Measurements from ENCODE around the gene CD226.

CD226 gene

DNA sequence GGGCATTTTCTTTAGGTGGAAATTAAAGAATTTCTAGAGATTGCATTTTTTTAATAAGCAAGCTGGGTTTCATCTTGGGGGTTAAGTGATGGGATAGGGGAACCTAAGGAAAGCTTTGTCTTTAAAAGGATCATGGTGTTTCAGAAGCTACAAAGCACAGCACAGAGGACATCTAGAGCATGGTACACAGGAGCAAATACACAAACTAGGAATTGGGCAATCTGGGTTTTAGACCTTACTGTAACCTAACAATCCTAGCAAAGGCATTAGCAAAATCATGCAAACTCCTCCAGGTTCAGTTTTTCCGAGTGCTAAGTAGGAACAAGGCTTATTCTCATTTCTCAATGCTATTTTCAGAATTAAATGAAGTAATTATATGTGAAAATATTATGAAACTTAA is 134.1 kb downstream of the CD226 start:
- H3K9ac ChIP-seq, result no peak overlapping the region
- H3K36me3 ChIP-seq (ENCODE audit: insufficient read depth), result no peaks in the 10 kb centered on the region
- H3K27ac ChIP-seq, result no peak overlapping the region
- no peaks in the 10 kb centered on the region for H3K4me1 ChIP-seq (ENCODE audit: low read depth, poor library complexity, severe bottlenecking)
- no peaks in the 10 kb centered on the region for H3K27me3 ChIP-seq (ENCODE audit: insufficient read depth, low read depth)
- no peaks in the 10 kb centered on the region for H4K20me1 ChIP-seq (ENCODE audit: insufficient read depth)
- H3K79me2 ChIP-seq (ENCODE audit: insufficient read depth, low read depth), result no peaks in the 10 kb centered on the region
- H2AFZ ChIP-seq (ENCODE audit: low read depth), result no peak overlapping the region
- TF ChIP-seq, protein P1, sequence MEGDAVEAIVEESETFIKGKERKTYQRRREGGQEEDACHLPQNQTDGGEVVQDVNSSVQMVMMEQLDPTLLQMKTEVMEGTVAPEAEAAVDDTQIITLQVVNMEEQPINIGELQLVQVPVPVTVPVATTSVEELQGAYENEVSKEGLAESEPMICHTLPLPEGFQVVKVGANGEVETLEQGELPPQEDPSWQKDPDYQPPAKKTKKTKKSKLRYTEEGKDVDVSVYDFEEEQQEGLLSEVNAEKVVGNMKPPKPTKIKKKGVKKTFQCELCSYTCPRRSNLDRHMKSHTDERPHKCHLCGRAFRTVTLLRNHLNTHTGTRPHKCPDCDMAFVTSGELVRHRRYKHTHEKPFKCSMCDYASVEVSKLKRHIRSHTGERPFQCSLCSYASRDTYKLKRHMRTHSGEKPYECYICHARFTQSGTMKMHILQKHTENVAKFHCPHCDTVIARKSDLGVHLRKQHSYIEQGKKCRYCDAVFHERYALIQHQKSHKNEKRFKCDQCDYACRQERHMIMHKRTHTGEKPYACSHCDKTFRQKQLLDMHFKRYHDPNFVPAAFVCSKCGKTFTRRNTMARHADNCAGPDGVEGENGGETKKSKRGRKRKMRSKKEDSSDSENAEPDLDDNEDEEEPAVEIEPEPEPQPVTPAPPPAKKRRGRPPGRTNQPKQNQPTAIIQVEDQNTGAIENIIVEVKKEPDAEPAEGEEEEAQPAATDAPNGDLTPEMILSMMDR (conservative IDR thresholded peaks at IDR 0.05; ENCODE audit: low read depth, low read length), result no peak
- H3K4me3 ChIP-seq (IDR thresholded peaks at IDR 0.05; ENCODE audit: insufficient read depth, low read depth, low read length), result no peak overlapping the region
- no peak overlapping the region for H3K4me2 ChIP-seq

DNA sequence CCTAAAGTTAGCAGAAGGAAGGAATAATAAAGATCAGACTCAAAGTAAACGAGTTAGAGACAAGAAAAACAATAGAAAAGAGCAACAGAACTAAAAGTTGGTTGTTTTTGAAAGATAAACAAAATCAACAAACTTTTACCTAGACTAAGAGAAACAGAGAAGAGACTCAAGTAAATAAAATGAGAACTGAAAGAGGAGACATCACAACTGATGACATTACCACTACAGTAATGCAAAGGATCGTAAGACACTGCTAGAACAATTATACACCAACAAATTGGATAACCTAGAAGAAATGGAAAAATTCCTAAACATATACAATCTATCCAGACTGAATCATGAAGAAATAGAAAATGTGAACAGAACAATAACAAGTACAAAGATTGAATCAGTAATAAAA is 139.3 kb downstream of the CD226 start:
- H3K27ac ChIP-seq, result no peak overlapping the region
- H3K36me3 ChIP-seq (ENCODE audit: insufficient read depth), result no peaks in the 10 kb centered on the region
- TF ChIP-seq, protein P1 (conservative IDR thresholded peaks at IDR 0.05; ENCODE audit: low read depth, low read length), result no peak
- no peak overlapping the region for H3K9ac ChIP-seq
- no peaks in the 10 kb centered on the region for H3K4me1 ChIP-seq (ENCODE audit: low read depth, poor library complexity, severe bottlenecking)
- H3K4me3 ChIP-seq (IDR thresholded peaks at IDR 0.05; ENCODE audit: insufficient read depth, low read depth, low read length), result no peak overlapping the region
- H3K4me2 ChIP-seq, result no peak overlapping the region
- H3K27me3 ChIP-seq (ENCODE audit: insufficient read depth, low read depth), result no peaks in the 10 kb centered on the region
- no peaks in the 10 kb centered on the region for H4K20me1 ChIP-seq (ENCODE audit: insufficient read depth)
- H2AFZ ChIP-seq (ENCODE audit: low read depth), result no peak overlapping the region
- H3K79me2 ChIP-seq (ENCODE audit: insufficient read depth, low read depth), result no peaks in the 10 kb centered on the region

DNA sequence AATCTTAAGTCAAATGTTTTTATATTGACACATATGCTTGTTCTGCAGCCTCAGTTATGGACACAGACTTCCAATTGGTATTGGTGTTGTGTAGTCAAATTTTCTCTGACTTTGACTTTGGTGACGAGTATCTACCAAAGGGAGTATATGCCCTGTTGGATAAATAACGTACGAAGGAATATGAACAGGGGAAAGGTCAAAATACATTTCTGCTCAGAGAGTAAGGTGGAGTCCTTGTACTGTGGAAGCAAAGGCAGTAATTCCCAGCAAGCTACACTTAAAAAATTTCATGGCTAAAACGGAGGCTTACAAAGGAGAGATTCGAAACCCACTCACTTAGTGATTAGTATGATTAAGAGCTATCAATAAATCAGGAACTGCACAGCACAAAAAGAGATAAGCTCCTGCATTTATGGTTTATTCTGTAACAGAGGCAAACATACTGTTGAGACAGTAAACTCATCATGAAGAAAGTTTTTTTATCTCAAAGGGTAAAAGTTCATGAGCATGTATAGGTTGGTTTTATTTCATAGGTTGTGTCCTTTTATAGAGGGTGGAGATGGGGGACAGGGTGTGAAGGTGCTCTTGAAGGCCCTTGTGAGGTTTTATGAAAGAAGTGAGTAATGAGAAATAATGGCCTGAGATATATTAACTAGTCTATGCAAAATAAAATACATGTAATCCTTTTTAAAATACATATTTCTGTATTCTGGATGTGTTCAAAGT is 142.7 kb downstream of the CD226 start:
- Histone ChIP-seq H3K36me3 (ENCODE audit: insufficient read depth) (no peaks in the 10 kb centered on the region), H3K4me1 (ENCODE audit: low read depth, poor library complexity, severe bottlenecking) (no peaks in the 10 kb centered on the region), H3K9ac (no peak overlapping the region), H3K79me2 (ENCODE audit: insufficient read depth, low read depth) (no peaks in the 10 kb centered on the region), H3K4me3 (IDR thresholded peaks at IDR 0.05; ENCODE audit: insufficient read depth, low read depth, low read length) (no peak overlapping the region), H2AFZ (ENCODE audit: low read depth) (no peak overlapping the region), H3K4me2 (no peak overlapping the region), H3K27me3 (ENCODE audit: insufficient read depth, low read depth) (no peaks in the 10 kb centered on the region), H3K27ac (no peak overlapping the region), H4K20me1 (ENCODE audit: insufficient read depth) (no peaks in the 10 kb centered on the region)
- TF ChIP-seq, protein P1 (conservative IDR thresholded peaks at IDR 0.05; ENCODE audit: low read depth, low read length), result no peak

Data from KMS-11 (cell line).